NCI-H146 (cell line): ENCODE measurements around the gene ENTPD7.
A peak's percentile ranks its signal among the peaks of the same experiment; 100 is the strongest.

ENCODE experiments used
- DNase-seq: peaks from one replicate; lab custom pipeline; 2025; lab: John Stamatoyannopoulos, UW

Gene ENTPD7

GRCh38 chr10:99647601-99648151 is 11.6 kb upstream of the ENTPD7 start:
- no peak for DNase-seq

- DNase-seq: no peak
Observed at GRCh38 chr10:99648717-99649116, 10.6 kb upstream of the ENTPD7 start.

GRCh38 chr10:99652800-99653390 is 6.4 kb upstream of the ENTPD7 start:
- DNase-seq: no peak

- DNase-seq: no peak
Observed at GRCh38 chr10:99654390-99655175, 4.7 kb upstream of the ENTPD7 start.

DNA sequence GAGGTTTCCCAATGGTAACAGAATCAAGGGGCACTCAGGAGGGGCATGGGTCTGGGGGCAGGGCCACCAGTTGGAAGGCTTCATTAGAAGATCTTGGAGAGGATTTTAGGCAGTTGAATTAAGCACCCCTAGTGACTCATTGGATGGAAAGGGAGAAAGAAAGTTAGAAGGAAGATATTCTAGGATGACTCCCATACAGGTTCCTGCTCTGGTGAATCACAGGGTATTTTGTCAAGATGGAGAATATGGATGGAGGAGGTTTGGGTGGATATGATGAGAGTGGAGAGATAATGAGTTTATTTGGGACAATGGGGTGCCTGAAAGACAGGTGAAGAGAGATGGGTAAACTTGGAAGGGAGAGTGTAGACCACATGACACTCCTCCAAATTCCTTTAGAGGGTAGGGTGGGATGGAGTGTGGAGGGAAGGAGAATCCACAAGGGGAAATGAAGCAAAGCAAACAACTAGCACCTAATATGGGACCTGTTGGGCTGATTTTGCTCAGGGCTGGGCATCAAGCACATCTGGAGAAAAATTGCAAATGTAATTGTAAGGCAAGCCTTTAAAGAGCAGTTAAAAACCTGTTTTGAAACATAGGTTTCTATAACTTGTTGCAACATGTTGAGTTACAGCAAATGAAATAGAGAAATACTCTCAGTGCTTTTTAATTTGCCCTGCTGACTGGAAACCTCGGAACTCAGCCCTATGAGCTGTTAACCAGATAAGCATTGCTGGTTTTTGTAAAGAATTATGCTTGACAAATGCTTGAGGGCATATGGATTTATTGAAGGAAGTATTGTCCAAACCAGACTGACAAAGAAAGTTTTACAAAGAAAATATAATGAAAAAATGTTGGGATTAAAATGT is 2.9 kb upstream of the ENTPD7 start:
- DNase-seq: no peak

DNA sequence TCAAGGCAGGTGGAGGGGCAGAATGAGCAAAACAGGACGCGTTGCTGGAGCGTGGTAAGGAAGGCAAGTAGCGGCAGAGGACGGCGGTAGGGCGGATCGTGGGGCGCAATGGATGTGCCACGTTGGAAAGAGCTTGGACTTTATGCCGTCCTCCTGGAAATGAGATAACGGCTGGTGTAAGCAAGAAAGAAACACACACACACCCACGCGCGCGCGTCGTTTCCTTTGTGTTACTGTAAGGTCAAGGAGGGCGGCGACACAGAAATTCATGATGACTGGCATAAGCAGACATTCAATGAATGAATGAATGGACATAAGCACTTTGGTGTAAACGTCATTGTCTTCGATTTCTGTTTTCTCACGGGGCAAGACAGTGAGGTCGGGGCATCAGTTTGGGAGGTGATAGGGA is 683 bp upstream of the ENTPD7 start:
- DNase-seq: peak; percentile 16

- DNase-seq: peak; percentile 25
Observed at GRCh38 chr10:99659868-99660366, 608 bp downstream of the ENTPD7 start.

- no peak for DNase-seq
Observed at GRCh38 chr10:99660662-99661376, 1.5 kb downstream of the ENTPD7 start.

GRCh38 chr10:99661377-99661763 is 2.1 kb downstream of the ENTPD7 start:
- DNase-seq: no peak

GRCh38 chr10:99665304-99665703 is 6.0 kb downstream of the ENTPD7 start:
- no peak for DNase-seq

- DNase-seq: no peak
Observed at GRCh38 chr10:99667108-99667751, 7.9 kb downstream of the ENTPD7 start.

DNA sequence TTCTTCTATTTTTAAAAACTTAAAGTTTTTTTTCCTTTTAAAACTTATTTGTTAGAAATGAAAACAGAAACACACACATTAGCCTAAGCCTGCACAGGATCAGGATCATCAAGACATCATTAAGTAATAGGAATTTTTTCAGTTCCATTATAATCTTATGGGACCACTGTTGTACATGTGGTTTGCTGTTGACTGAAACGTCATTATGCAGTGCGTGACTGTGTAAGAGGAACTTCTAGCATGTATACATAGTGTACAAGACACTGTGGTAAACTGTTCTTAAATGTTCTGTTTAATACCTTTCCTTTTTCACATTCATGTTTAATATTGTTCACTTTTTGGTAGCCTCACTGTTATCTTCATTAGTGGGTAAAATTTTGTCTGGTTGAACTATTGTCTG is 12.1 kb downstream of the ENTPD7 start:
- DNase-seq: no peak

DNA sequence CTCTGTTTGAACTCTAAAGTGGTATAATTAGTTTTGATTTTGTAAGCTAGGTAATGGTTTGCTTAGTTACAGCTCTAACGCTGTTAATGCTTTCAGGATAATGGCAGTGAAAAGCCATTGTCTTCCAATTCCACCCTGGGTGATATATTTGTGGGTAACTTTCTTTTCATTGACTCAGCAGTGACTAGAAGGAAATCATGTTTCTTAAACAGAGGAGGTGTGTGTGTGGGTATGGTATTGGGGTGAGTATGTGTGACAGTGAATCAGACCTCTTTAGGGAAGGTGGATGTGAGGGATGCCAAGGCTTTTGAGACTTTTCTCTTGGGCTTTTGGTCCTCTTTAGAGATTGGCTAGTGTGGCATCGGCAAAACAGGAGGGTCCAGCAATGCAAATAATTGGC is 13.6 kb downstream of the ENTPD7 start:
- DNase-seq: no peak

DNA sequence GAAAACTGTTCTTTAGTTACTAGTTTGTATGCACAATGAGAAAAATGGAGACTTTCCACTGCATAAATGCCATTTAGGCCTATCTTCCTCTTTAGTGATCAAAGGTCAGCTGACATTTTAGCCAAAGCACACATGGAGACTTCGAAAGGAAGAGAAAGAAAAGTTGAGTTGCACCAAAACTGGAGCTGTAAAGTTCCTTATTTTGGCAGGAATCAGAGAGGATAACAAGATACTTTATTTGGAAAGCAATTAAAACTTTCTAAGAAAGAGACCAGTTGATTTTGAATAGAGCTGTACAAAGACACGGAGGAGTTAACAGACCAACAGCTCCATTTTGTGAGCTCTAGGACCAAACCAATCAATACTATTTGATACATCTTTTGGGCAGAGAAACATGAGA is 14.2 kb downstream of the ENTPD7 start:
- DNase-seq: no peak

DNA sequence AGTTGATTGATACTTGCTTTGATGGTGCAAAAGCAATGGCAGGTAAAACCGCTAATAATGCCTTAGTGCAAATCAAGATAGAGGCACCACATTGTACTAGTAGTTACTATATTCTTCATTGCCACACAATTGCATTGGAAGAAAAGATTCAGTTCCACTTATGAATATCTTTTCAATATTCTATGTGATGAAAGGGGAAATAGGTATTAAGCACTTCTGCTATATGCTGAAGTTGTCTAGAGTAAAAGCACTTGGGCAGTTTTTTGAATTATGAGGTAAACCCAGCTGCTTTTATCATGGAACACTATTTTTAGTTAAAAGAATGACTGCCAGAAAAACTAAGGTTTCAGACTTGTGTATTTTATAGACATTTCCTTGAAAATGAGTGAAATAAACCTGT is 15.5 kb downstream of the ENTPD7 start:
- no peak for DNase-seq

GRCh38 chr10:99676426-99676825 is 17.1 kb downstream of the ENTPD7 start:
- no peak for DNase-seq

- DNase-seq: no peak
Observed at GRCh38 chr10:99676895-99677294, 17.6 kb downstream of the ENTPD7 start.

DNA sequence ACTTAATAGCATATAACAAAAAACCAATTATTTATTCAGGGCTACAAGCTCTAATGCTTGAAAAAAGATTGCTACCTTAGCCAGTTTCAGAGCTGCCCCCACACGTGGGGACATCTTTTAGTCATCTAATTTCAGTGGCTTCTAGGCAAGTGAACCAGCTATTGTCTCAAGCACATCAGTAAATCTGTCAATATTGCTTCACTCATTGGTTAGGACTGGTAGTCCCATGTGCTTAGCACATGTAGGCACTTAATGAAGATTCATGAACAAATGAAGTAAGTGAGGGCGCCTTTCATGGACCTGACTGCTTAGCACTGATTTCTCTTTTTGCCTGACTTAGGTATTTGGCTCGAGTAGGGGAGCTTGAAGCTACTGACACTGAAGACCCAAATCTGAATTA is 19.6 kb downstream of the ENTPD7 start:
- DNase-seq: no peak

DNA sequence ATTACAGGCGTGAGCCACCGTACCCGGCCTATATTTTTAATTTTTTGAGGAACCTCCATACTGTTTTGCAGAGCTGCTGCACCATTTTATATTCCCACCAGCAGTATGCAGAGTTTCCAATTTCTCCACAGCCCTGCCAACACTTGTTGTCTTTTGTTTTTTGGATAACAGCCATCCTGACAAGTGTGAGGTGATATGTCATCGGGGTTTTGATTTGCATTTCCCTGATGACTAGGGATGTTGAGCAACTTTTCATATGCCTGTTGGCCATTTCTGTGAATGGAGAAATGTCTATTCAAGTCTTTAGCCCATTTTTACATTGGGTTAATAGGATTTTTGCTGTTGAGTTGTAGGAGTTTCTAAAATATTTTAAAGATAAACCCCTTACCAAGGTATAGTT is 22.2 kb downstream of the ENTPD7 start:
- DNase-seq: no peak

- DNase-seq: no peak
Observed at GRCh38 chr10:99682032-99682431, 22.7 kb downstream of the ENTPD7 start.

DNA sequence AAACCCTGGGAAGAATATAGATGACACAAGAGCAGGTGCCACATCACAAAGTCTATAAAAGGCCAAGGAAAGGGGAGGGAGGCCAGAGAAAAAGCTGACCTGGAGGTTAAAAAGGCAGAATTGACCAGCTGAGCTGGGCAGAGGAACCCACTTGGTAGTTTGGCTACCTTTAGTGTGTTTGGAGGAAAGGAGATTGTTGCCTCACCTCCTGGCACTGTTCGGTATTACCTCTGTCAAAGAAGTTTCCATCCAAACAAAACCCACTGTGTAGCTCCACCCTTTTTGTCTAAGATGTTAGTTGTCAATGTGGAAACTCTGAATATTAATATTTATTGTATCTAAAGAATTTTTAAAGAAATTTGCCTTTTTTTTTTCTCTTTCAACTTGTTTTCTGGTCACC is 23.4 kb downstream of the ENTPD7 start:
- DNase-seq: no peak
